Measurements from ENCODE around the gene JPH4. TPM values are rescaled to one million over a fixed set of nuclear protein-coding genes. Genes with fewer than 3 reads are reported as not detected.

JPH4 gene
- total and polyA plus RNA-seq, 7 experiments from 2014 or later, result 0.13 to 1.2 (median 0.16) TPM; not detected in 4

DNA sequence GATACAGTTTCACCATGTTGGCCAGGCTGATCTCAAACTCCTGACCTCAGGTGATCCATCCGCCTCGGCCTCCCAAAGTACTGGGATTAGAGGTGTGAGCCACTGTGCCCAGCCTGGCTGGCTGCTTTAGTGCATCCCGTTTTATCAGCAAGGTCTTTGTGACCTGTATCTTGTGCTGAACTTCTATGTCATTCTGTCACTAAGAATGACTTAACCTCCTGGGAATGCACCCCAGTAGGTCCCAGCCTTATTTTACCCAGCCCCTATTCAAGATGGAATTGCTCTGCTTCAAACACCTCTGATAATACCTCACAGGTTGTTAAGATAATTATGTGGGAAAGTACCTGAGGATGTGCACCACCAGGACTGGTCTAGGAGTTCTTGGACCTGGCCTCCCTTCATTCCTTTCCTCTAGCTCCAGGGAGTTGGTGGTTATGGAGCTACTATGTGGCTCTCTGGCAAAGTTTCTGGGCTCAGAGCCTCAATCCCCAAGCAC, 26.1 kb upstream of the JPH4 start:
- H3K27me3 Mint-ChIP-seq, result peaks cover 0 to 4% (median 0%) of the 10 kb centered on the region in 5 donors
- intact Hi-C loops (cut with micrococcal nuclease), result no loop called here
- ChIA-PET POLR2A (interaction anchor here (0.6 kb wide), 1 partner anchor 293 kb away, joined by 3 read pairs; no protein-coding TSS in a partner anchor), CTCF (no interaction called here)
- Histone ChIP-seq H3K27ac (ENCODE audit: low read depth, low read length) (no peak overlapping the region), H3K36me3 (ENCODE audit: control insufficient read depth in 2 of 3, insufficient read depth in 3 of 3, low read length in 3 of 3) (no peaks in the 10 kb centered on the region), H3K27me3 (ENCODE audit: control insufficient read depth in 2 of 2, insufficient read depth in 2 of 2, low read length in 2 of 2) (no peaks in the 10 kb centered on the region), H3K9me3 (ENCODE audit: control insufficient read depth in 2 of 3, low read length in 3 of 3) (no peaks in the 10 kb centered on the region), H3K4me1 (ENCODE audit: control insufficient read depth in 2 of 2, insufficient read depth in 2 of 2, low read length in 2 of 2) (peaks cover 3 to 10% of the 10 kb centered on the region in 2 donors), H3K4me3 (ENCODE audit: low read length) (no peak overlapping the region)
- DNase-seq, result no peak
- no peak overlapping the region for H3K4me3 Mint-ChIP-seq
- H3K4me1 Mint-ChIP-seq, result peaks cover 7 to 20% (median 17%) of the 10 kb centered on the region in 7 donors
- no peak for ATAC-seq
- H3K27ac Mint-ChIP-seq, result no peak overlapping the region
- peaks cover 0 to 10% (median 6%) of the 10 kb centered on the region in 11 donors for H3K9me3 Mint-ChIP-seq
- peaks cover 5 to 18% (median 7%) of the 10 kb centered on the region in 5 donors for H3K36me3 Mint-ChIP-seq

- Mint-ChIP-seq H3K4me3 (no peak overlapping the region), H3K27me3 (peaks cover 0 to 4% (median 0%) of the 10 kb centered on the region in 5 donors), H3K4me1 (peaks cover 6 to 16% (median 11%) of the 10 kb centered on the region in 7 donors), H3K36me3 (peaks cover 5 to 18% (median 9%) of the 10 kb centered on the region in 5 donors), H3K27ac (no peak overlapping the region), H3K9me3 (peaks cover 0 to 12% (median 5%) of the 10 kb centered on the region in 11 donors)
- intact Hi-C loops (cut with micrococcal nuclease), result no loop called here
- Histone ChIP-seq H3K27ac (ENCODE audit: low read depth, low read length) (no peak overlapping the region), H3K4me1 (ENCODE audit: control insufficient read depth in 2 of 2, insufficient read depth in 2 of 2, low read length in 2 of 2) (peaks cover 0 to 4% of the 10 kb centered on the region in 2 donors), H3K27me3 (ENCODE audit: control insufficient read depth in 2 of 2, insufficient read depth in 2 of 2, low read length in 2 of 2) (no peaks in the 10 kb centered on the region), H3K9me3 (ENCODE audit: control insufficient read depth in 2 of 3, low read length in 3 of 3) (no peaks in the 10 kb centered on the region), H3K4me3 (ENCODE audit: low read length) (no peak overlapping the region), H3K36me3 (ENCODE audit: control insufficient read depth in 2 of 3, insufficient read depth in 3 of 3, low read length in 3 of 3) (no peaks in the 10 kb centered on the region)
- ChIA-PET POLR2A (no interaction called here), CTCF (no interaction called here)
- no peak for DNase-seq
- no peak for ATAC-seq
Measured at GRCh38 chr14:23604148-23604547, 25.6 kb upstream of the JPH4 start.

- ATAC-seq (no peak), DNase-seq (no peak)
- Histone ChIP-seq H3K27me3 (ENCODE audit: control insufficient read depth in 2 of 2, insufficient read depth in 2 of 2, low read length in 2 of 2) (no peaks in the 10 kb centered on the region), H3K36me3 (ENCODE audit: control insufficient read depth in 2 of 3, insufficient read depth in 3 of 3, low read length in 3 of 3) (no peaks in the 10 kb centered on the region), H3K9me3 (ENCODE audit: control insufficient read depth in 2 of 3, low read length in 3 of 3) (no peaks in the 10 kb centered on the region), H3K4me1 (ENCODE audit: control insufficient read depth in 2 of 2, insufficient read depth in 2 of 2, low read length in 2 of 2) (no peaks in the 10 kb centered on the region), H3K27ac (ENCODE audit: low read depth, low read length) (no peak overlapping the region), H3K4me3 (ENCODE audit: low read length) (no peak overlapping the region)
- Mint-ChIP-seq H3K27me3 (peaks cover 0 to 4% (median 0%) of the 10 kb centered on the region in 5 donors), H3K36me3 (peaks cover 0 to 12% (median 4%) of the 10 kb centered on the region in 5 donors), H3K9me3 (peaks cover 0 to 15% (median 0%) of the 10 kb centered on the region in 11 donors), H3K27ac (no peak overlapping the region), H3K4me3 (no peak overlapping the region), H3K4me1 (peaks cover 0 to 10% (median 5%) of the 10 kb centered on the region in 7 donors)
- intact Hi-C loops (cut with micrococcal nuclease), result no loop called here
- ChIA-PET CTCF (no interaction called here), POLR2A (no interaction called here)
Measured at GRCh38 chr14:23603103-23603502, 24.5 kb upstream of the JPH4 start.

DNA sequence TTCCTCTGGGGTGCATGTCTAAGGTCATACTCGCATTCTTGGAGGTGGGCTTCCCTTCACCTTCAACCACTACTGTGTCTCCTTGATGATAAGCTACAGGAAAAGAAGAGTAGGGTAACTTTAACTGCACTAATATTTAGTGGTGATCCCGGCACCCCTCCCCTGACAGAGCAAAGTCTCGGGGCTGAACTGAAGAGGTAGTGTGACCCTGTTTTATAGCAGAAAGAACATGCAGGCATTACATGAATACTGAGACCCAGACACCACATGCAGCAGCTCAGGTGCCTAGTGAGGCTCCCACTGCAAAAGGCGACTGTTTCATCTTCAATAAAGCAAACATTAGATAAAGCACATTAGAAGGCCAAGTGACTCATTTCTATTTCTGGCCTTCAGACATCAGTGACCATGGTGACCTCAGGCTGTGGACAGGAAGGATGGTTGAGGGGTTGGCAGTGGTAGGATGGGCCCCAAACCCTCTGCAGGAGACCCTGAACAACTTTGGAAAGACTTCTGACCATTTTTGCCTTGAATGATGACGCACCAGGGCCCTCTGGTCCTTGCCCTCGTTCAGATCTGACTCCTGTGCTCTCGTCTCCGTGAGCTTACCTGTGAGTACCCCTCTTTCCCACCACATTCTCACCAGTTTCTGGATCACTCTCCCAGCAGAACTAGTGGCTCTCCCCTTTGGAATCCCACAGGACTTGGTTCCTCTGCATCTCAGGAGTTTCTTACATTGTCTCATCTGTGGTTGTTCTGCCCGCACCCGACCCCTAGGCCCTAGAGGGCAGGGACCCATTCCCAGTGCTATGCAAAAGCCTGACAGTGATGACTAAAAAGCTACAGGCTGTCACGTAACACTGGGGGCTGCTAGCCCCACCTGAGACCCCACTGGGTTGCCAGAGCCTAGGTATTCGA, 23.8 kb upstream of the JPH4 start:
- Mint-ChIP-seq H3K27ac (no peak overlapping the region), H3K4me1 (peaks cover 0 to 10% (median 5%) of the 10 kb centered on the region in 7 donors), H3K9me3 (peaks cover 0 to 15% (median 0%) of the 10 kb centered on the region in 11 donors), H3K27me3 (peaks cover 0 to 4% (median 0%) of the 10 kb centered on the region in 5 donors), H3K36me3 (peaks cover 0 to 11% (median 4%) of the 10 kb centered on the region in 5 donors), H3K4me3 (no peak overlapping the region)
- intact Hi-C loops (cut with micrococcal nuclease), result no loop called here
- H3K36me3 ChIP-seq (ENCODE audit: control insufficient read depth in 2 of 3, insufficient read depth in 3 of 3, low read length in 3 of 3), result no peaks in the 10 kb centered on the region
- ATAC-seq (no peak), DNase-seq (no peak)
- no peaks in the 10 kb centered on the region for H3K9me3 ChIP-seq (ENCODE audit: control insufficient read depth in 2 of 3, low read length in 3 of 3)
- H3K4me3 ChIP-seq (ENCODE audit: low read length), result no peak overlapping the region
- no peaks in the 10 kb centered on the region for H3K4me1 ChIP-seq (ENCODE audit: control insufficient read depth in 2 of 2, insufficient read depth in 2 of 2, low read length in 2 of 2)
- ChIA-PET CTCF (no interaction called here), POLR2A (no interaction called here)
- H3K27me3 ChIP-seq (ENCODE audit: control insufficient read depth in 2 of 2, insufficient read depth in 2 of 2, low read length in 2 of 2), result no peaks in the 10 kb centered on the region
- H3K27ac ChIP-seq (ENCODE audit: low read depth, low read length), result no peak overlapping the region

DNA sequence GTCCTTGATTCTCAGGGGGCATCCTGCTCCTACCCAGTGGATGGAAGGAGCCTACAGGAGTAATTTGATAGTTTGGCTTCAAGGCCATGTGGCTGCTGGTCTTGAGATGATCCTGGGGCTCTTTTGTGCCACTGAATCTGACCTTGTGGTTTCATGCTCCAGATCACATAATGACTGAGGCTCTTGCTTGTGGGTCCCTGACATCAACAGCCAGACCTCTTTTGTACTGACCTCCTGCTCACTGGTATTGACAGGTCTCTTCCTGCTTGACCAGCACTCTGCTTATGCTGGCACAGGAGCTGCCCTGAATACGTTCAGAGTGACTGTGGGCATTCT, 23.2 kb upstream of the JPH4 start:
- DNase-seq, result no peak

GRCh38 chr14:23601424-23601823, 22.8 kb upstream of the JPH4 start:
- ChIA-PET CTCF (no interaction called here), POLR2A (no interaction called here)
- intact Hi-C loops (cut with micrococcal nuclease), result no loop called here
- DNase-seq (no peak), ATAC-seq (no peak)
- Mint-ChIP-seq H3K4me1 (peaks cover 0 to 8% (median 5%) of the 10 kb centered on the region in 7 donors), H3K4me3 (no peak overlapping the region), H3K36me3 (peaks cover 0 to 8% (median 4%) of the 10 kb centered on the region in 5 donors), H3K27me3 (peaks cover 0 to 4% (median 0%) of the 10 kb centered on the region in 5 donors), H3K9me3 (peaks cover 0 to 15% (median 0%) of the 10 kb centered on the region in 11 donors), H3K27ac (peak overlapping the region in 1 of 9 donors; percentile 51)
- H3K27me3 ChIP-seq (ENCODE audit: control insufficient read depth in 2 of 2, insufficient read depth in 2 of 2, low read length in 2 of 2), result no peaks in the 10 kb centered on the region
- H3K9me3 ChIP-seq (ENCODE audit: control insufficient read depth in 2 of 3, low read length in 3 of 3), result no peaks in the 10 kb centered on the region
- no peak overlapping the region for H3K4me3 ChIP-seq (ENCODE audit: low read length)
- H3K36me3 ChIP-seq (ENCODE audit: control insufficient read depth in 2 of 3, insufficient read depth in 3 of 3, low read length in 3 of 3), result no peaks in the 10 kb centered on the region
- no peak overlapping the region for H3K27ac ChIP-seq (ENCODE audit: low read depth, low read length)
- H3K4me1 ChIP-seq (ENCODE audit: control insufficient read depth in 2 of 2, insufficient read depth in 2 of 2, low read length in 2 of 2), result no peaks in the 10 kb centered on the region

More for the DNA sequence above, 23.2 kb upstream of the JPH4 start:
- no peak for ATAC-seq
- no peak overlapping the region for H3K4me3 ChIP-seq (ENCODE audit: low read length)
- no peaks in the 10 kb centered on the region for H3K4me1 ChIP-seq (ENCODE audit: control insufficient read depth in 2 of 2, insufficient read depth in 2 of 2, low read length in 2 of 2)
- no peaks in the 10 kb centered on the region for H3K9me3 ChIP-seq (ENCODE audit: control insufficient read depth in 2 of 3, low read length in 3 of 3)
- intact Hi-C loops (cut with micrococcal nuclease), result no loop called here
- POLR2A ChIA-PET, result no interaction called here
- H3K36me3 ChIP-seq (ENCODE audit: control insufficient read depth in 2 of 3, insufficient read depth in 3 of 3, low read length in 3 of 3), result no peaks in the 10 kb centered on the region
- H3K27me3 Mint-ChIP-seq, result peaks cover 0 to 4% (median 0%) of the 10 kb centered on the region in 5 donors
- H3K9me3 Mint-ChIP-seq, result peaks cover 0 to 15% (median 0%) of the 10 kb centered on the region in 11 donors
- H3K4me1 Mint-ChIP-seq, result peaks cover 0 to 10% (median 5%) of the 10 kb centered on the region in 7 donors
- H3K27me3 ChIP-seq (ENCODE audit: control insufficient read depth in 2 of 2, insufficient read depth in 2 of 2, low read length in 2 of 2), result no peaks in the 10 kb centered on the region
- CTCF ChIA-PET, result no interaction called here
- no peak overlapping the region for H3K27ac Mint-ChIP-seq
- peaks cover 0 to 8% (median 4%) of the 10 kb centered on the region in 5 donors for H3K36me3 Mint-ChIP-seq
- no peak overlapping the region for H3K27ac ChIP-seq (ENCODE audit: low read depth, low read length)
- H3K4me3 Mint-ChIP-seq, result no peak overlapping the region
